HG02943 (cell line): Measurements from ENCODE around the gene PIP5K1A.
A peak's percentile ranks its signal among the peaks of the same experiment; 100 is the strongest.
"Not testable (repeated sequence)": the region's sequence is repeated elsewhere in the genome, so short reads cannot be mapped to it uniquely, and the experiment has no call there.

Experiments
- ATAC-seq: cut with Tn5 transposase; IDR thresholded peaks from one replicate; pipeline ENCODE4 v1.9.1; 2021; ENCODE audit warnings: mild to moderate bottlenecking, low read depth, moderate library complexity; ENCODE audit not compliant: unreplicated experiment

PIP5K1A gene

DNA sequence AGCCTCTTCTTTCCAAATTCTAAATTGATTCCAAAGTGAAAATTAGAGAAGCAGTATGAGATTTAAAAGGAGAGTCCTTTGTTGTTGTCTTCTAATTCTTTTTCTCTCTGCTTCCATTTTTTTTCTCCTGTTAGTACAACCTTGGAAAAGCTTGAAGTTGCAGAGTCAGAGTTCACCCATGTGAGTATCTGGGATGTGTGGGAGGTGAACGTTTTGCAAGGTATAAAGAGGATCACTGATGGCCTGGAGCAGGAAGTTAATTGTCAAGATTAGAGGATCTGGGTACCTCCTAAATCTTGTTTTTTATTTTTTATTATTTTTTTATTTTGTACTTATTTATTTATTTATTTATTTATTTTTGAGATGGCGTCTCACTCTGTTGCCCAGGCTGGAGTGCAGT is 48.4 kb downstream of the PIP5K1A start:
- no peak for ATAC-seq

DNA sequence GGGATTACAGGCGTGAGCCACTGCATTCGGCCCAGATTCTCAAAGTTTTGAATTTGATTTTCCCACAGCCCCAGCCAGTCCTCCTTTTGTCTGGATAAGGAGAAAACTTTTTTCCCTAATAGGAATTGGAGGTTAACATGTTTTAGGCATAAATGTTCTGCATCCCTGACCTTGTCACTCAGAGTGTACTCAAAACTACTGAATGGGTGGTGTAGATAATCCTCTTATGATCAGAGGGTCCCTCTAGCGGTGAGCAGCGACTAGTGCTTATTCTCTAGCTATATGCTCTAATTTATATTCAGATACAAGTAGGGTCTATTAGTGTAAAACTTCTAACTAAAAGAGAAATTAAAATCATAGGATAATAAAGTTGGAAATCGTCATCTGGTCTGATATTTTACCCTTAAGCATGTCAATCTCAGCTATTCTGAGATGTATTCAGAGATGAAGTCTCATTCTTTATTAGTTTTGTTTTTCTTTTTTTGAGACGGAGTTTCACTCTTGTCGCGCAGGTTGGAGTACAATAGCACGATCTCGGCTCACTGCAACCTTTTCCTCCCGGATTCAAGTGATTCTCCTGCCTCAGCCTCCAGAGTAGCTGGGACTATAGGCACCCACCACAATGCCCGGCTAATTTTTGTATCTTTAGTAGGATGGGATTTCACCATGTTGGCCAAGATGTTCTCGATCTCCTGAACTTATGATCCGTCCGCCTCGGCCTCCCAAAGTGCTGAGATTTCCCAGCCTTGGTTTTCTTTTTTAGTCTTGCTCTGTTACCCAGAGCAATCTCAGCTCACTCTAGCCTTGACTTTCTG is 53.5 kb downstream of the PIP5K1A start:
- no peak for ATAC-seq

DNA sequence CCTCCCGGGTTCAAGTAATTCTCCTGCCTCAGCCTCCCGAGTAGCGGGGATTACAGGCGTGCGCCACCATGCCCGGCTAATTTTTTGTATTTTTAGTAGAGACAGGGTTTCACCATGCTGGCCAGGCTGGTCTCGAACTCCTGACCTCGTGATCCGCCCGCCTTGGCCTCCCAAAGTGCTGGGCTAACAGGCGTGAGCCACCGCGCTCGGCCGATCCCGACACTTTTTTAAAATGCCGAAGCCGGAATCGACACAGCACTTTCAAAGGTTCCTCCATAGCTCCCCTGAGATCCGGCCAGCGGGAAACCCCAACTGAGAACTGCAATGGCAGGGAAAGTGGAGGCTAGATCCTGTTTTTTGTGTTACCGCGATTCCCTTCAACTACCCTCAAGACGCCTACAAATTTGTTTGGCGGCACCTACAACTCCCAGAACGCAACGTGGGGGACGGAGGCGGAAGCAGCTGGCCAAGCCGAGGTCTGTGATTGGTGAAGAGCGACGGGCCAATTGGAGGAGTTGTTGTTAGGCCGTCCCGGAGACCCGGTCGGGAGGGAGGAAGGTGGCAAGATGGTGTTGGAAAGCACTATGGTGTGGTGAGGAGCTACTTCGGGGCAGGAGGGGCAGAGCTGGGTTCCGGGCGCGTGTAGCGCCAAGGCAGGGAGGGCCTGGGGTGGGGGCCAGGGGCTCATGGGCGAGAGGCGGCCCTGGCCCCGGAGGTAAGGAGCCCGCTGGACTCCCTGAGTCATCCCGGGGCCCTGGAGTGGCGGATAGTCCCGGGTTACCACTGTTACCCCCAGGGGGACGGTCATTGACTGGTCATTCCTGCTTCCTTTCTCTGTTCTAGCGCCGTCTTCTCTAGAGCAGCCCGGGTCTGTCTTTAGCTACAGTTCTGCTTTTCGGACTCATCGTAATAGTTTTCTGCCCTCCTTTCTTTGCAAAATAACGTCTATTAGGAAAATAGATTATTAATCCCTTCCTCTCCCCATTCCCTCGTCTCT is 56.2 kb downstream of the PIP5K1A start, which contains the start of gene PSMD4:
Gene PSMD4 (plus strand): TSS at position 518 of the 997 bp plus-strand sequence. CDS start 49 bp downstream, at position 567.
- ATAC-seq = peak; percentile 93

DNA sequence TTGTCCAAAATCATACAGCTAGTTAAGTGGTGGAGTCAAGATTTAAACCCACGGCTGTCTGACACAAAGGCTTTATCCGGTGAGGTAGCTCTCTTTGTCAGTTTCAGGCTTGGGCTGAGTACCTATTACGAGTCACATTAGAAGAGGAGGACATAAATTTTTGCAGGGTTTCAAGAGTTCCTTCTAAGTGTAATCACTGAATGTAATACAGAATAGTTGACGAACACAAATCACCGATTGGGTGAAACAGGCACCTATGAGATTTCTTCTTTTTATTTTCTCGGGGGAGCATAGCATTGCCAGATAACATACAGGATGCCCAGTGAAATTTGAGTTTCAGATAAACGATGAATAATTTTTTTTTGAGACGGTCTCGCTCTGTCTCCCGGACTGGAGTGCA is 57.0 kb downstream of the PIP5K1A start:
- ATAC-seq = no peak

DNA sequence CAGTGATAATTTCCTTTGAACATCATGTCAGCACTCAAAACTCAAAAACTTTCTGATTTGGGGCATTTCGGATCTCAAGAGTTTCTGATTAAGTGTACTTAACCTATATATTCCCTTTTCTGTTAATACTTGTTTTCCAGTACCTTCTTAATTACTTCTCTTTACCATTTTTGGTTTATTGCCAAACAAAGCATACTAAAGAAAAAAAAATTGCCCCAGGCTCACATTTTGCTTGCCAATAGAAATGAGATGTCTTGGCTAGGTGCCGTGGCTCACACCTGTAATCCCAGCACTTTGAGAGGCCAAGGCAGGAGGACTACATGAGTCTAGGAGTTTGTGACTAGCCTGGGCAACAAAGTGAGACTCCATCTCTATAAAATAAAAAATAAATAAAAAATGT is 61.0 kb downstream of the PIP5K1A start:
- ATAC-seq = no peak

DNA sequence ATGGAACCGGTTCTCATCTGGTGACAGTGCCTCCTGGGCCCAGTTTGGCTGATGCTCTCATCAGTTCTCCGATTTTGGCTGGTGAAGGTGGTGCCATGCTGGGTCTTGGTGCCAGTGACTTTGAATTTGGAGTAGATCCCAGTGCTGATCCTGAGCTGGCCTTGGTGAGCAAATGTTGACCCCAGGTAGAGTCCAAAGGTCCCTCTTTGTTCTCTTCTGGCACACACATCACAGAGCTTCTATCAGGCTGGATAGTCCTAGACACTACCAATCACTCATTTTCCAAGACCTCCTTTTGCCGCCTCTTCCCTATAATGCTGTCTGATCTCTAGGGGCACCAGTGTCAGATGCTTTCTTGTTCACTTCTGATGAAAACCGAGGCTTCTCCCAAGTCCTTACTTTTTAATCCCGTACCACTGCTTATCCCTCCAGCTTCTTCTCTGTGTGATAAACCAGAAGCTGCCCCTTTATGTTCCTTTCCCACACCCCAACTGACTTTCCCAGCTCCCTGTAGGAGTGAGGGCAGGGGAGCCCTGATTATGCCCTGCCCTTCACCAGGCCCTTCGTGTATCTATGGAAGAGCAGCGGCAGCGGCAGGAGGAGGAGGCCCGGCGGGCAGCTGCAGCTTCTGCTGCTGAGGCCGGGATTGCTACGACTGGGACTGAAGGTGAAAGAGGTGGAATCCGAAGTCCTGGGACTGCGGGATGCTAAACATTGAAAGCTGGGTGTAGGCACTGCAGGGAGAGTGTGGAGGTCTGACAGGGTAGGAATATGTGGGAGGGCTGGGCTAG is 67.3 kb downstream of the PIP5K1A start:
- no peak for ATAC-seq

DNA sequence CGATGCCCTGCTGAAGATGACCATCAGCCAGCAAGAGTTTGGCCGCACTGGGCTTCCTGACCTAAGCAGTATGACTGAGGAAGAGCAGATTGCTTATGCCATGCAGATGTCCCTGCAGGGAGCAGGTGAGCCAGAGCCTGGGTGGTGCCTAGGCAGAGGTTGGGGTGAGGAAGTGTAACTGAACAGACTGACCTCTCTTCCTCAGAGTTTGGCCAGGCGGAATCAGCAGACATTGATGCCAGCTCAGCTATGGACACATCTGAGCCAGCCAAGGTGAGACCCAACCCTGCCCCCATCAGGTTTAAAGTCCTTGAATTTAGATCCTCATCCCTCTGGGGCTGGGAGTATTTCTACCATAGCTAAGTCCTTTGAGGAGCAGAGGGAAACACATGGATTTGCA is 68.0 kb downstream of the PIP5K1A start:
- ATAC-seq = no peak

DNA sequence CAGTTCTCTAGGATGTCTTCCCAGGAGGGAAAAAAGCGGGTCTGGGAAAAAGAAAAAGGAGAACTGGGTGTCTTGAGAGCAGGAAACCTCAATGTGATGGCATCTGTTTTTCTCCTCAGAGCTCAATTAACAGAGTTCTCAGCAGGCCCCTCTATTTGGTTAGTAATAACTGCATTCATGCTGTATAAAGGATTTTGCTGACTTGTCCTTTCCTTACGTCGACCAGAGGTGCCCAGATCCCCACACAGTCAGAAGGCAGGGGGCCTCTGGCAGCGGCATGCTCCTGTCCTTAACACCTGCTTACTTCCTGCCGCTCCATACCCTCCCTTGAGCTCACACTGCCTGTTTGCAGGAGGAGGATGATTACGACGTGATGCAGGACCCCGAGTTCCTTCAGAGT is 68.5 kb downstream of the PIP5K1A start:
- ATAC-seq = no peak

DNA sequence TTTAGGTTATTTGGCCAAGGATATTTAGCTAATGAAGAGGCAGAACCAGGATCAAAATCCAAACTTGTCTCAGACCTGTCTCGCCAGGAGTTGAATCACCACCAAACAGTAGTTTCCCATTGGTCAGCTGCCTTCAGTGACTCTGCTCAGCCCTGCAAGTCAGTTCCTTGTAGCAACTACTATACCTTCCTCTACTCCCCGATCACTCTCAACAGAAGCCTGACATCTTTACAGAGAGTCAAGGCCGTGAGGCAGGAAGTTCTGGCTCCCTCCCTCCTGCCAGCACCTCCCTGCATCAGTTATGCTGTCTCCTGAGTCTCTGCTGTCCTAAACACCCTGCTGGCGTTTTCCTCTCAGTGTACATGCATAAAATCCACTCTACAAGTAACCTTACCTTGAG is 69.4 kb downstream of the PIP5K1A start:
- ATAC-seq = no peak

DNA sequence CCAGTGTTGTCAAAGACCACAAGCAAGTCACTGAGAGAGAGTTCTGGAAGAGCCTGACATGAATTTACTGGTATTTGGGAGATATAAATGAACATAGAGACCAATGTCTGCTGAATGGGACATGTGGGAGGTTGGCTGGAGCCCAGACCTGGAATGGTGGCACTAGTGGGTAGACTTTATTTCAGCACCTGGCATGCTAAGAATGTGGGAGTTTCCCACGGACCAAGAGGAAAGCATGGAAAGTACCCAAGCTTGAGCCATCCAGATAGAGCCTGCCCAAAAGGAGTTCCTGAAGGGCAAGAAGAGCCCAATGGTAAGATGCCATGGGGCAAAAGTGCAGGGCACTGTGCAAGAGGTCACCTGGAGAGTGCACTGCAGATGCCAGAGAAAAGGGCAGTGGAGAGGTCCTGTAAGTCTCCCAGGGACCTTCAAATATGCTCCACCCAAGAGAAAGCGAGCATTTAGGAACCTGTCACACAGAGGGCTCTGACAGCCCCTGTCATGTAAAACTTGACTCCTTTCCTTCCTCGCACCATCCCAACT is 75.6 kb downstream of the PIP5K1A start:
- no peak for ATAC-seq

DNA sequence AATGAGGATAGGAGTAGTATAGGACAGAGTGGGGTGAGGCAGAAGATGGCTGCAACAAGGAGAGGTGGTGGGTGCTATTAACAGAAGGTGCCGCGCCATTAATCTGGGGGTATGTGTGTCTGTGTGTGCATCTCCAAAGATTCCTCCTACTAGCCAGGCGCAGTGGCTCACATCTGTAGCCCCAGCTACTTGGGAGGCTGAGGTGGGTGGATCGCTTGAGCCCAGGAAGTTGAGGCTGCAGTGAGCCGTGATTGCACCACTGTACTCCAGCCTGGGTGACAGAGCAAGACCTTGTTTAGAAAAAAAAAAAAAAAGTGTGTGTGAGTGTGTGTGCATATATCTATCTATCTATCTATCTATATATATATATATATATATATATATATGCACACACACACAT is 77.0 kb downstream of the PIP5K1A start:
- ATAC-seq = not testable (repeated sequence)

DNA sequence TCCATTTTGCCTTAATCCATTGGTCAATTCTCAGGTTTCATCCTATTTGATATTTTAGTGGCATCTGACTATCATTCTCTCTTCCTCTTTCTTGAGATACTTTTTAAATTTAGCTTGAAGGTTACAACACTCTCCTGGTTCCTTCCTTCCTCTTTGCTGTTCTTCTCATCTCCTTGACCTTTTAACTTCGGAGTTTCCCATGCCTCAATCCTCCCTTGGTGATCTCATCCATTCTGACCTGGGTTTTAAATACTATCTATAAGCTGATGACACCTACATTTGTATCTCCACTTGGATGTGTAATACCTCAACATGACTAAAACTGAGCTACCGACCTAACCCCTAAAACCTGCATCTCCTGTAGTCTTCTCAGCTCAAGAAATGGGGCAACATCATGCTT is 78.9 kb downstream of the PIP5K1A start:
- ATAC-seq = no peak

DNA sequence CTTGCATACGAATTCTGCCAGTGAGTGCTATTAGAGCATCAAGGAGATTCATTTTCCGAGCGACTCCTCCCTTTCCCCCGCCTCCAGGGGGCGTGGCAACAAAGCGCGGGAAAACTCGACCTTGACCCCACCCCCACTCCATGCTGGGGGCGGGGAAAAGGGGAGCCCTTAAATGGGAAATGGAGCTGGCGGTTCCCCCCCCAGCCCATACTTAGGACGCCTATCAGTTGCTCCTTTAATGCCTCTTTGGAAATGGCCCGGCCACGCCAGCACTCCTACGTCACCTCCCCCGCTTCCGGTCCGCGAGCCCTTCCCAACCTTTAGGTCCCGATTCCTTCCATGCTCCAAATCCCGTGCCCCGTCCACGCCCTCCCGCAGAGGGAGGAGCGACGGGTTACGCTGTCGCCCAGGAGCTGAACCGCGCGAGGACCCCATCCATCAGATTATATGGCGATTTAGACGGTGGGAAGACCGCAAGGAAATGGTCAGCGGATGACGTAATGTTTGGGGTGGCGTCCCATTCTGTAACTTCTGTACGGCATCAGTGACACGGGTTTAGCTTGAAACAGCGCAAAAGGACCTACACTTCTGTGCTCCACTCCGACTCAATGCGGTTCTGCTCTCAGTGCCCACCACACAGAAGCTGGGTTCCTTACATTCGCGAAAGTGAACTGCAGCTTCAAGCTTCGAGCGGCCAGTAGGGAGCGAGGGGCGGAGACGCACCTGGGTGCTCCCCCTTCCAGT is 83.0 kb downstream of the PIP5K1A start:
- peak; percentile 37 for ATAC-seq

DNA sequence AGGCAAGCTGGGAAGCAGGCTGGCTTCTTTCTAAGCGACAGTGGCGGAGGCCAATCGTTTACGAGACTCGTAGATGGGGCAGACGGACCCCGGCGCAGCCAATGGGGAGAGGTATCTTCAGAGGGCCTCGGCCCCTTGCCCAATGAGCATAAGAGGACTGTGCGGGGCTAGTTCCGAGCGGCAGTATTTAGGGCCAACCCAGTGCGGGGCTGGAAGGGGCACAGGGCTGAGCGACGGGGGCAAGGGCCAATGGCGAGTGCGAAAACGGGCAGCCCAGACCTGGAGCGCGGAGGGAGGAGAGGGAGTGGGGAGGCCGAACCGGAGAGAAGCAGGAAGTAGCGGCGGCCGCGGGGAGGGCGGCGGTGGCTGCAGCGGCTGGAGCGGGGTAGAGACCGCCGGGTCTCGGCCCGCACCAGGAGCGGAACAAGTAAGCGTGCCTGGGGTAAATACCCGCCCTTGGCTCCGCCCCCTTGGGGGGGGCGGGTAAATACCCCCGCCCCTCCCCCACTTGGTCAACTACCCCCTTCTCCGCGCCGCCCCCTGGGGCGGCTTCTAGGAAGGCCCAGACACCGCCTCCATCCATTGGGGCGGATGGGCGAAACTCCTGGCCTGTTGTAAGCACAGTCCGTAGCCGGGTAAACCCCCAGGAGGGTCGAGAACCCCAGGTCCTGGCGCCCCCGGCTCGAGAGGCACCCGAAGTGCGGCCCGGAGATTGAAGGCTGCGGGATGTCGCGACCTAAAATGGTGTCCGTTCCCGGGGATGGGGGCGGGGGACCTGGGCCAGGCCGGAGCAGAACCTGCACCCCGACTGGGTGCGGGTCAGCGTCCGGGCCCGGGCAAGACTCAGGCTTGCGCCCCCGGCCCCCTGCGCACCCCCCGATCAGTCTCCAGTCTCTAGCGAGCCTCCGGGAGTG is 83.9 kb downstream of the PIP5K1A start, which contains the start of gene ZNF687:
Gene ZNF687 (plus strand): TSS at position 331 of the 914 bp plus-strand sequence. CDS start 3,993 bp downstream, outside the sequence.
- ATAC-seq = peak; percentile 78

DNA sequence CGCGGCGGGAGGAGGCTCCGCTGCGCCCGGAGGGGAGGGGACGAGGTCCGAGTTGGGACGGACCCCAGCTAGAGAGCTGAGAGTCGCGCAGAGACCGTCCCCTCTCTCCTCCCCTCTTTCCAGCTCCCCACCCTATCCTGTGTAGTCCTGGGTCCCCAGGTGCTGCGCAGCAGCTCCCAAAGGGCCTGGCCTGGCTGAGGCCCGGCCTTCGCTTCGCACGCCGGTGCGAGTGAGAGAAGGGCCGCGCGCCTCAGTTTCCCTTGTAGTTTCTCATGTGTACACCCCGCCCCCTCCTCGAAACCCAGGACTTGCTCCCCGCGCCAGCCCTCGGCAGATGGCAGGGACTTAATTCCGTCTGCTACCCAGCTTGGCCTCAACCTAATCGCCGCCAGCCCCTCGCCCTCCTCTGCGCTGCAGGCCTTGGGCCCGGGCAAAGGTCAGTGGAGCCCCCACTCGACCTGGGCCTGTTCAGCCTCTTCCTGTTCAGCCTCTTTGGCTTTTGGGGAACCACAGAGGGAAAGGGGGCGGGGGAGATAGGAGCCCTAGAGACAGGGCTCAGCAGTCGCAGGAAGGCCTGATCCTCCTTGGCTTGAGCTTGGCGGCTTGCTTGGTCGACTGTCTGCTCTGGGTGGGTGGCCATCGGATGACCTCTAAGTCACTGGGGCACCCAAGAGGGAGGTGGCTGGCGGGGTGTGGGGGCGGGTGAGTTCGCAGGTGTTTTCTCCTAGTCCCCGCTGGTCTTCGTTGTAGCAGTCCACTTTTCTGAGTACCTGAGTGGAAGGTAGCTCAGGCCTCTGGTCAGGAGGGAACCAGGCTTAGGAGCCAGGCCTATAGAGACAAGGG is 84.8 kb downstream of the PIP5K1A start:
- ATAC-seq = no peak

DNA sequence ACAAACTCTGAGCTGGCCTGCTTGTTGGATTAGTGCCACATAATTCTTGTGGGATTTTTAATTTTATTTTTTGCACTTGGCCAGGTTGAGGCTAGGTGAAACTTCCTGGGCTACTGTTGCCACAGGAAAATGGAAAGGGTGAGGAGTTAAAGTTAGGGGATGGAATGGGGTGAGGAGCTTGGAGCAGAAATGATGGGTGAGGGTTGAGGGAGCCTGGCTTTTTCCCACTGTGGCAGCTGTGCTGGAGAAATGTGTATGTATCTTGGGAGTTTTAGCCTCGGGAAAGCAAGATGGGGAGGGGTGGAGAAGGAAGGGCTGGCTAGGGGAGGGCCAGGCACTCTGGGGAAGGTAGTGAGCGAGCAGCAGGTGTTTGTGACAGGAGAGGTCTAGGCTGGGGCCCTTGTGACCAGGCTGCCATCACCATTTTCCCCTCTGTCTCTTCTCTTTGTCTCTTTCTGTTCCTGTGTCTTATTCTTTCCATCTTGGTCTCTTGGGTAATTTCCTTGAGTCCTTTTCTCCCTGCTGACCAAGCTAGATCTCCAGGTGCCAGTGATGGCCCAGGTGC is 85.7 kb downstream of the PIP5K1A start:
- no peak for ATAC-seq
